Osteocyte (in vitro differentiated cells): ENCODE measurements around the gene GNAO1. TPM values are rescaled to one million over a fixed set of nuclear protein-coding genes. Genes with fewer than 3 reads are reported as not detected.

Experiments
- DNase-seq: peaks from one replicate; pipeline ENCODE4 v3.0.0; 2021; ENCODE audit warnings: mixed read lengths; ENCODE audit not compliant: unreplicated experiment; ENCODE audit errors: extremely low spot score
- H3K27ac Mint-ChIP-seq: one replicate; pipeline ENCODE4 v1.8.0; 2021; ENCODE audit warnings: mild to moderate bottlenecking, mixed read lengths; ENCODE audit not compliant: unreplicated experiment
- H3K27me3 Mint-ChIP-seq: one replicate; pipeline ENCODE4 v1.8.0; 2021; ENCODE audit warnings: mixed read lengths; ENCODE audit not compliant: unreplicated experiment
- H3K36me3 Mint-ChIP-seq: one replicate; pipeline ENCODE4 v1.8.0; 2021; ENCODE audit warnings: mixed read lengths; ENCODE audit not compliant: unreplicated experiment
- H3K4me1 Mint-ChIP-seq: one replicate; pipeline ENCODE4 v1.8.0; 2021; ENCODE audit warnings: mixed read lengths; ENCODE audit not compliant: unreplicated experiment
- H3K4me3 Mint-ChIP-seq: one replicate; pipeline ENCODE4 v1.8.0; 2021; ENCODE audit warnings: mild to moderate bottlenecking, moderate library complexity, mixed read lengths; ENCODE audit not compliant: unreplicated experiment
- H3K9me3 Mint-ChIP-seq: one replicate; pipeline ENCODE4 v1.8.0; 2021; ENCODE audit warnings: mixed read lengths; ENCODE audit not compliant: unreplicated experiment
- CTCF ChIP-seq: fragments of 200-600 bp; sonication (generic); IDR thresholded peaks from 2 replicates; pipeline ENCODE4 v1.5.0; 2021; ENCODE audit warnings: antibody characterized with exemption, mild to moderate bottlenecking, moderate library complexity
- total RNA-seq: library from RNA; stranded (reverse); gene quantifications from 2 replicates; pipeline ENCODE4 v1.2.1, GENCODE V29; 2021

GNAO1 gene
- total RNA-seq, 1 donor from 2014 or later, result 0.56 TPM

- Mint-ChIP-seq H3K27ac (no peak overlapping the region), H3K4me3 (no peak overlapping the region), H3K9me3 (no peaks in the 10 kb centered on the region), H3K27me3 (peaks cover 86% of the 10 kb centered on the region), H3K36me3 (no peaks in the 10 kb centered on the region), H3K4me1 (peaks cover 15% of the 10 kb centered on the region)
- no peak for DNase-seq
- no peak for TF ChIP-seq CTCF
Observed at GRCh38 chr16:56192635-56192945, 1.3 kb downstream of the GNAO1 start.

GRCh38 chr16:56192986-56193945 lies 2.0 kb downstream of the GNAO1 start:
- no peaks in the 10 kb centered on the region for H3K36me3 Mint-ChIP-seq
- peaks cover 15% of the 10 kb centered on the region for H3K4me1 Mint-ChIP-seq
- H3K4me3 Mint-ChIP-seq, result no peak overlapping the region
- no peak overlapping the region for H3K27ac Mint-ChIP-seq
- no peaks in the 10 kb centered on the region for H3K9me3 Mint-ChIP-seq
- no peak for TF ChIP-seq CTCF
- no peak for DNase-seq
- peaks cover 88% of the 10 kb centered on the region for H3K27me3 Mint-ChIP-seq

- Mint-ChIP-seq H3K4me3 (peak overlapping the region; percentile 40), H3K4me1 (peaks cover 15% of the 10 kb centered on the region), H3K36me3 (no peaks in the 10 kb centered on the region), H3K27me3 (peaks cover 87% of the 10 kb centered on the region), H3K9me3 (no peaks in the 10 kb centered on the region), H3K27ac (no peak overlapping the region)
- DNase-seq, result peak; percentile 92
- no peak for TF ChIP-seq CTCF
Observed at GRCh38 chr16:56193951-56194726, 2.9 kb downstream of the GNAO1 start.

GRCh38 chr16:56195151-56195550 lies 3.9 kb downstream of the GNAO1 start:
- Mint-ChIP-seq H3K27me3 (peaks cover 86% of the 10 kb centered on the region), H3K9me3 (no peaks in the 10 kb centered on the region), H3K4me3 (no peak overlapping the region), H3K36me3 (no peaks in the 10 kb centered on the region), H3K27ac (no peak overlapping the region), H3K4me1 (peaks cover 14% of the 10 kb centered on the region)
- no peak for TF ChIP-seq CTCF
- no peak for DNase-seq

- DNase-seq, result no peak
- no peak for TF ChIP-seq CTCF
- Mint-ChIP-seq H3K9me3 (no peaks in the 10 kb centered on the region), H3K27me3 (peaks cover 81% of the 10 kb centered on the region), H3K4me1 (peaks cover 12% of the 10 kb centered on the region), H3K27ac (no peak overlapping the region), H3K36me3 (no peaks in the 10 kb centered on the region), H3K4me3 (no peak overlapping the region)
Observed at GRCh38 chr16:56196381-56196780, 5.1 kb downstream of the GNAO1 start.
